ENCODE measurements around the gene U2AF1L4.

U2AF1L4 gene

DNA sequence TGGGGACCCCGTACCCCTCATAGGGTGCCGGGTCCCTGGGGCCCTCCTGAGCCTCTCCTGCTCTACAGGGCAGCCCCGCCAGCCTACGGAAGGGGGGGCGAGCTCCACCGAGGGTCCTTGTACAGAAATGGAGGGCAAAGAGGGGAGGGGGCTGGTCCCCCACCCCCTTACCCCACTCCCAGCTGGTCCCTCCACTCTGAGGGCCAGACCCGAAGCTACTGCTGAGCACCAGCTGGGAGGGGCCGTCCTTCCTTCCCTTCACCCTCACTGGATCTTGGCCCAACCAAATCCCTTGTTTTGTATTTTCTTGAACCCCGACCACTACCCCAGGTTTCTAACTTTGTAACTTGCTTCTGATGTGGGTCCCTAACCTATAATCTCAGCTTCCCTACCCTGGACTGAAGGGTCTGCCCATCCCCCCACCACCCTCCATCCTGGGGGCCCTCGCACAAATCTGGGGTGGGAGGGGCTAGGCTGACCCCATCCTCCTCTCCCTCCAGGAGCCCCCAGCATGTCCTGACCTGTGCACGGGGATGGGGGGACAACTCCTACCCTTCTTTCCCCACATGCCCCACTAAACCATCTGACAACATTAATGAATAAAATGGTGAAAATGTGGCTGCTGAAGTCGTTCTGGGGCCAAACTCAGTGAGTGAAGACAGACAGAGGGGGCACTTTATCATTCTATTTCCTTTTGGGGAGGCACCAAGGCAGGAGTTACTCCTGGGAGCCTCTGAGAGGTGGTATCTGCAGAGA is 43.2 kb upstream of the U2AF1L4 start:
- Histone ChIP-seq H3K27ac (ENCODE audit: low read depth, low read length, severe bottlenecking) (no peak overlapping the region), H3K36me3 (ENCODE audit: control insufficient read depth, insufficient read depth, low read length) (peaks cover 8% of the 10 kb centered on the region), H3K4me3 (ENCODE audit: extremely low read depth, insufficient read depth, low read length, poor library complexity, severe bottlenecking) (no peak overlapping the region), H3K9me3 (ENCODE audit: control insufficient read depth, low read length) (no peaks in the 10 kb centered on the region), H3K4me1 (ENCODE audit: control insufficient read depth, insufficient read depth, low read length, poor library complexity, severe bottlenecking) (no peaks in the 10 kb centered on the region)
- 80 to 89% methylated on average over 3 to 4 of the region's 12 CpGs for WGBS, 2 experiments (ENCODE audit: insufficient coverage in 2 of 2)

DNA sequence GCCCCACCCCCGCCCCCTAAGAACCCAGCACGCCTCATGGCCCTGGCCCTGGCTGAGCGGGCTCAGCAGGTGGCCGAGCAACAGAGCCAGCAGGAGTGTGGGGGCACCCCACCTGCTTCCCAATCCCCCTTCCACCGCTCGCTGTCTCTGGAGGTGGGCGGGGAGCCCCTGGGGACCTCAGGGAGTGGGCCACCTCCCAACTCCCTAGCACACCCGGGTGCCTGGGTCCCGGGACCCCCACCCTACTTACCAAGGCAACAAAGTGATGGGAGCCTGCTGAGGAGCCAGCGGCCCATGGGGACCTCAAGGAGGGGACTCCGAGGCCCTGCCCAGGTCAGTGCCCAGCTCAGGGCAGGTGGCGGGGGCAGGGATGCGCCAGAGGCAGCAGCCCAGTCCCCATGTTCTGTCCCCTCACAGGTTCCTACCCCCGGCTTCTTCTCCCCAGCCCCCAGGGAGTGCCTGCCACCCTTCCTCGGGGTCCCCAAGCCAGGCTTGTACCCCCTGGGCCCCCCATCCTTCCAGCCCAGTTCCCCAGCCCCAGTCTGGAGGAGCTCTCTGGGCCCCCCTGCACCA is 42.1 kb upstream of the U2AF1L4 start:
- H3K4me1 ChIP-seq (ENCODE audit: control insufficient read depth, insufficient read depth, low read length, poor library complexity, severe bottlenecking), result peaks cover 4% of the 10 kb centered on the region
- no peak overlapping the region for H3K4me3 ChIP-seq (ENCODE audit: extremely low read depth, insufficient read depth, low read length, poor library complexity, severe bottlenecking)
- H3K27ac ChIP-seq (ENCODE audit: low read depth, low read length, severe bottlenecking), result no peak overlapping the region
- WGBS, 2 experiments (ENCODE audit: insufficient coverage in 2 of 2), result 92 to 98% methylated on average over 6 to 10 of the region's 15 CpGs
- H3K36me3 ChIP-seq (ENCODE audit: control insufficient read depth, insufficient read depth, low read length), result peaks cover 12% of the 10 kb centered on the region
- no peaks in the 10 kb centered on the region for H3K9me3 ChIP-seq (ENCODE audit: control insufficient read depth, low read length)

DNA sequence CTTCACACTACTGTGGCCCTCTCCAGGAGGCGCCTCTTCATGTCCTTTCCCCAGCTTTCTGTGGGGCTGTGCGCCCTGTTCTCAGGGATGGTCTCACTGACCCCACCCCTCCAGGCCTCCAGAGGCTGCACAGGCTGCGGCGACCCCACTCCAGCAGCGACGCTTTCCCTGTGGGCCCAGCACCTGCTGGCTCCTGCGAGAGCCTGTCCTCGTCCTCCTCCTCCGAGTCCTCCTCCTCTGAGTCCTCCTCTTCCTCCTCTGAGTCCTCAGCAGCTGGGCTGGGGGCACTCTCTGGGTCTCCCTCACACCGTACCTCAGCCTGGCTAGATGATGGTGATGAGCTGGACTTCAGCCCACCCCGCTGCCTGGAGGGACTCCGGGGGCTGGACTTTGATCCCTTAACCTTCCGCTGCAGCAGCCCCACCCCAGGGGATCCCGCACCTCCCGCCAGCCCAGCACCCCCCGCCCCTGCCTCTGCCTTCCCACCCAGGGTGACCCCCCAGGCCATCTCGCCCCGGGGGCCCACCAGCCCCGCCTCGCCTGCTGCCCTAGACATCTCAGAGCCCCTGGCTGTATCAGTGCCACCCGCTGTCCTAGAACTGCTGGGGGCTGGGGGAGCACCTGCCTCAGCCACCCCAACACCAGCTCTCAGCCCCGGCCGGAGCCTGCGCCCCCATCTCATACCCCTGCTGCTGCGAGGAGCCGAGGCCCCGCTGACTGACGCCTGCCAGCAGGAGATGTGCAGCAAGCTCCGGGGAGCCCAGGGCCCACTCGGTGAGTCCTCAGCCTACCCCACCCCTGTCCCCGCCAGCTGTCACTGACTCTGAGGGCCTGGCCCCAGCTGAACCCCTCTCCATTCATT is 41.3 kb upstream of the U2AF1L4 start:
- Histone ChIP-seq H3K36me3 (ENCODE audit: control insufficient read depth, insufficient read depth, low read length) (peaks cover 12% of the 10 kb centered on the region), H3K27ac (ENCODE audit: low read depth, low read length, severe bottlenecking) (no peak overlapping the region), H3K9me3 (ENCODE audit: control insufficient read depth, low read length) (no peaks in the 10 kb centered on the region), H3K4me3 (ENCODE audit: extremely low read depth, insufficient read depth, low read length, poor library complexity, severe bottlenecking) (no peak overlapping the region), H3K4me1 (ENCODE audit: control insufficient read depth, insufficient read depth, low read length, poor library complexity, severe bottlenecking) (peaks cover 4% of the 10 kb centered on the region)
- 94 to 97% methylated on average over 19 to 24 of the region's 31 CpGs for WGBS, 2 experiments (ENCODE audit: insufficient coverage in 2 of 2)

DNA sequence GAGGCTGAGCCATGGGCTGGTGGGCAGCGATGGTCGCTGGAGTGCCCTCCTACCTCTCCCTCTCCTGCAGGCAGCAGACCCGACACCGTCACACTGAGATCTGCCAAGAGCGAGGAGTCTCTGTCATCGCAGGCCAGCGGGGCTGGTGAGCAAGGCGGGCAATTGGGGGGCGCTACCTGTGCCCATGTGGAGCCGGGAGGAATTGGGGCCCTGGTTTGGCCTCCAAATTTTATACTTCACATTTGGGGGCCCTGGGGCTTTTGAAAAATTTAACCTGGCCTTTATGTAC is 40.1 kb upstream of the U2AF1L4 start:
- no peaks in the 10 kb centered on the region for H3K9me3 ChIP-seq (ENCODE audit: control insufficient read depth, low read length)
- WGBS, 2 experiments (ENCODE audit: insufficient coverage in 2 of 2), result 78 to 97% methylated on average over 6 to 10 of the region's 10 CpGs
- no peak overlapping the region for H3K27ac ChIP-seq (ENCODE audit: low read depth, low read length, severe bottlenecking)
- peaks cover 17% of the 10 kb centered on the region for H3K36me3 ChIP-seq (ENCODE audit: control insufficient read depth, insufficient read depth, low read length)
- H3K4me3 ChIP-seq (ENCODE audit: extremely low read depth, insufficient read depth, low read length, poor library complexity, severe bottlenecking), result no peak overlapping the region
- peaks cover 4% of the 10 kb centered on the region for H3K4me1 ChIP-seq (ENCODE audit: control insufficient read depth, insufficient read depth, low read length, poor library complexity, severe bottlenecking)

DNA sequence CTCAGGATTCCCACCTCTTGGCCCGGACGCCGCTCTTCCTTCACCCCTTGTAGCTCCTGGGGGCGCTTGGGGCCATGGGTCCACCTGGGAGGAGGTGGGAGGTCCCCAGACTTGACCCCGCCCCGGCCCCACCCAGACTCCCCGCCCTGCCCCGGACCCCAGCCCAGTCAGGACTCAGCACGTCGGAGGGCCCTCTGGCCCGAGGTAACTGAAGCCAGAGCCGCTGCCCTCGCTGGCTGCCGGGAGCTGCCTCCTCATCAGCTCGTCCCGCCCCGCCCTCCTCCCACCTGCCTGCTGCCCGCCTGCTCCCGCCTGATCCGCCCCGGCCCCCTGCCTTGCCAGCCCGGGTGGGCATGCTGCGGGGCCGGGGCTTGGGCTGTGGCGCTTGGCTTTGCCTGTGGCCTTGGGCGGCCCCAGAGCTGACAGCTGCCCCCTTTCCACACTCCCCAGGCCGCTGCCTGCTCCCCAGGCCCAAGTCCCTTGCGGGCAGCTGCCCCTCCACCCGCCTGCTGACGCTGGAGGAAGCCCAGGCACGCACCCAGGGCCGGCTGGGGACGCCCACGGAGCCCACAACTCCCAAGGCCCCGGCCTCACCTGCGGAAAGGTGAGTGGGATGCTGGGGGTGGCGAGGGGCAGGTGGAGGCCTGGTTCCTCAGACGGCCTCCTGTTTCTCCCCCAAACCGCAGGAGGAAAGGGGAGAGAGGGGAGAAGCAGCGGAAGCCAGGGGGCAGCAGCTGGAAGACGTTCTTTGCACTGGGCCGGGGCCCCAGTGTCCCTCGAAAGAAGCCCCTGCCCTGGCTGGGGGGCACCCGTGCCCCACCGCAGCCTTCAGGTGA is 39.5 kb upstream of the U2AF1L4 start:
- H3K36me3 ChIP-seq (ENCODE audit: control insufficient read depth, insufficient read depth, low read length), result peaks cover 22% of the 10 kb centered on the region
- H3K27ac ChIP-seq (ENCODE audit: low read depth, low read length, severe bottlenecking), result no peak overlapping the region
- no peaks in the 10 kb centered on the region for H3K9me3 ChIP-seq (ENCODE audit: control insufficient read depth, low read length)
- no peak overlapping the region for H3K4me3 ChIP-seq (ENCODE audit: extremely low read depth, insufficient read depth, low read length, poor library complexity, severe bottlenecking)
- WGBS, 2 experiments (ENCODE audit: insufficient coverage in 2 of 2), result 47 to 55% methylated on average over 25 to 36 of the region's 45 CpGs
- H3K4me1 ChIP-seq (ENCODE audit: control insufficient read depth, insufficient read depth, low read length, poor library complexity, severe bottlenecking), result peaks cover 4% of the 10 kb centered on the region

DNA sequence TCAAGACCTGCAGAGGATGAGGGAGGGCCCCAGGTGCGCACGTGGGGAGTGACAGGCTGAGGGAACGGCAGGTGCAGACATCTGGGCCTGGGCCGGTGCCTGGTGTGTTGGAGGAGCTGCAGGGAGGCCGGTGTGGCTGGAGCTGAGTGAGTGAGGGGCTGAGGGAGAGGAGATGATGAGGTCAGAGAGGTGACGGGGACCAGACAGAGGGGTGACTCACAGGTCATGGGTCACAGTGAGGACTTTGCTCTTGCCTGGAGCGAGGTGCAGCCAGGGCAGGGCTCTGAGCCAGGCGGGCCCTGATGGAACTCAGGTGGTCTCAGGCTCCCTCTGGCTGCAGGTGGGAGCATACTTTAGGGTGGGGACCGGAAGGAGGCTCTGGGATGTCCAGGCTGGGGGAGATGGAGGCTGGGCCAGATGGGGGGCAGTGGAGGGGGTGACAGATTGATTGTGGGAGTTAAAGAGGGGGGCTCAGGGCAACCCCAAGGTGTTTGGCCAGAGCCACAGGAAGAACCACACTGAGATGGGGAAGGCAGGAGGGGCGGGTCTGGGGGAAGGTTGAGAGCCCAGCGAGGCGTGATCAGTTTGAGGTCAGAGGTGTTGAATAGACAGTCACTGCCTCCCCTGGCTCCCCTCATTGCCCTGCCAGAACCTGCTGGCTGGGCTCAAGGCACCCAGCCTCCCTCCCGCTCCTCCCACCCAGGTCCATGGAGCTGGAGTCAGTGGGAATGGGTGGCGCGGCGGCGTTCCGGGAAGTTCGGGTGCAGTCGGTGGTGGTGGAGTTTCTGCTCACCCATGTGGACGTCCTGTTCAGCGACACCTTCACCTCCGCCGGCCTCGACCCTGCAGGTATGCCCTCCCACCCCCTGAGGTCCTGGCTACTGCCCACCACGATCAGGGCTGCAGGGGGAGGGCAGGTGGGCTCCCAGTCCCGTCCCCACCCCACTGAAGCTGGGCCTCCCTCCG is 38.5 kb upstream of the U2AF1L4 start:
- H3K9me3 ChIP-seq (ENCODE audit: control insufficient read depth, low read length), result no peaks in the 10 kb centered on the region
- H3K27ac ChIP-seq (ENCODE audit: low read depth, low read length, severe bottlenecking), result no peak overlapping the region
- peaks cover 4% of the 10 kb centered on the region for H3K4me1 ChIP-seq (ENCODE audit: control insufficient read depth, insufficient read depth, low read length, poor library complexity, severe bottlenecking)
- 69 to 81% methylated on average over 14 to 23 of the region's 28 CpGs for WGBS, 2 experiments (ENCODE audit: insufficient coverage in 2 of 2)
- H3K36me3 ChIP-seq (ENCODE audit: control insufficient read depth, insufficient read depth, low read length), result peaks cover 24% of the 10 kb centered on the region
- no peak overlapping the region for H3K4me3 ChIP-seq (ENCODE audit: extremely low read depth, insufficient read depth, low read length, poor library complexity, severe bottlenecking)

DNA sequence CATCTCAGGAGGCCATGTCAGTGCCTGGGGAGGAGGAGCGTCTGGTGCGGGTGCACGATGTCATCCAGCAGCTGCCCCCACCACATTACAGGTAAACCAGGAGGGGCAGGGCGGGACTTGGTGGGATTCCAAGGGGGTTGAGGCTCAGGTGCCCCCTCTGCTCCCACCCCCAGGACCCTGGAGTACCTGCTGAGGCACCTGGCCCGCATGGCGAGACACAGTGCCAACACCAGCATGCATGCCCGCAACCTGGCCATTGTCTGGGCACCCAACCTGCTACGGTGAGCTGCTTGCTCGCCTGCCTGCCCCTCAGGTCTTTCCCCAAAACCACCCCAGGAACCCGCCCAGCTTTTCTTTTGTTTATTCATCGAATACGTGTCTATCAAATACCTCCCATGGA is 37.4 kb upstream of the U2AF1L4 start:
- Histone ChIP-seq H3K9me3 (ENCODE audit: control insufficient read depth, low read length) (no peaks in the 10 kb centered on the region), H3K36me3 (ENCODE audit: control insufficient read depth, insufficient read depth, low read length) (peaks cover 31% of the 10 kb centered on the region), H3K4me1 (ENCODE audit: control insufficient read depth, insufficient read depth, low read length, poor library complexity, severe bottlenecking) (peaks cover 6% of the 10 kb centered on the region), H3K4me3 (ENCODE audit: extremely low read depth, insufficient read depth, low read length, poor library complexity, severe bottlenecking) (no peak overlapping the region), H3K27ac (ENCODE audit: low read depth, low read length, severe bottlenecking) (no peak overlapping the region)
- WGBS, 2 experiments (ENCODE audit: insufficient coverage in 2 of 2), result 90 to 100% methylated on average over 7 to 9 of the region's 12 CpGs

DNA sequence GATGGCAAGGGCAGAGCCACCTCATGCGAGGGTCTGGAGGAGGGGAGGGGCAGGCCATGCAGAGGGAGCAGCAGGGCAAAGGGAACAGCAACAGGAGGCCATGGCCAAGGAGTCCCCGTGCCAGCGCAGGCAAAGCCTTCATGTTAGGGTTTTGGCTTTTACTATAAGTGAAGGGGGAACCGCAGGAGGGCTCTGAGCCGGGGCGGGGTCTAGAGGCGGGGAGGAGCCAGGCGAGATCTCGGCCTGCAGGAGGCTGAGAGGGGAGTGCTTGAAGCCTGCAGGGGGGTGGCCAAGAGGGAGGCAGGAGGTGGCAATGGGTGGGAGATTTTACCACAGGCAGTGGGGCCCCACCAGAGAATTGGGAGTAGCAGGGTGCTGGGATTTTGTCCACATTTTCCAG is 36.4 kb upstream of the U2AF1L4 start:
- H3K9me3 ChIP-seq (ENCODE audit: control insufficient read depth, low read length), result no peaks in the 10 kb centered on the region
- H3K4me3 ChIP-seq (ENCODE audit: extremely low read depth, insufficient read depth, low read length, poor library complexity, severe bottlenecking), result no peak overlapping the region
- H3K27ac ChIP-seq (ENCODE audit: low read depth, low read length, severe bottlenecking), result no peak overlapping the region
- H3K4me1 ChIP-seq (ENCODE audit: control insufficient read depth, insufficient read depth, low read length, poor library complexity, severe bottlenecking), result peaks cover 15% of the 10 kb centered on the region
- WGBS, 2 experiments (ENCODE audit: insufficient coverage in 2 of 2), result 54% methylated on average over 5 to 6 of the region's 9 CpGs
- peaks cover 31% of the 10 kb centered on the region for H3K36me3 ChIP-seq (ENCODE audit: control insufficient read depth, insufficient read depth, low read length)

DNA sequence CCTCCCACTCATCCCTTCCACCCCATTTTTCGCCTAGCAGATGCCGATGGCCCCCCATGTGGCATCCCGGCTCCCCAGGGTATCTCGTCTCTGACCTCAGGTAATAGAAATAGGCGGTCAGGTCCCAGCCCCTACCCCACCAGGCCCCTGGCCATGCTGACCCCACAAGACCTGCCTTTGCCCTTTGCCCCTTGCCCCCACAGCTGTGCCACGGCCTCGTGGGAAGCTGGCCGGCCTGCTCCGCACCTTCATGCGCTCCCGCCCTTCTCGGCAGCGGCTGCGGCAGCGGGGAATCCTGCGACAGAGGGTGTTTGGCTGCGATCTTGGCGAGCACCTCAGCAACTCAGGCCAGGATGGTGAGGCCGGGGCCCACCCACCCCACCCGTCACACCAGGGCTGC is 35.5 kb upstream of the U2AF1L4 start:
- H3K4me1 ChIP-seq (ENCODE audit: control insufficient read depth, insufficient read depth, low read length, poor library complexity, severe bottlenecking), result peaks cover 24% of the 10 kb centered on the region
- H3K9me3 ChIP-seq (ENCODE audit: control insufficient read depth, low read length), result no peaks in the 10 kb centered on the region
- H3K27ac ChIP-seq (ENCODE audit: low read depth, low read length, severe bottlenecking), result no peak overlapping the region
- no peak overlapping the region for H3K4me3 ChIP-seq (ENCODE audit: extremely low read depth, insufficient read depth, low read length, poor library complexity, severe bottlenecking)
- H3K36me3 ChIP-seq (ENCODE audit: control insufficient read depth, insufficient read depth, low read length), result peaks cover 26% of the 10 kb centered on the region
- WGBS, 2 experiments (ENCODE audit: insufficient coverage in 2 of 2), result 95 to 98% methylated on average over 16 to 20 of the region's 20 CpGs

All from mesodermal cell (in vitro differentiated cells).